ENCODE data around the gene TRPC4AP. TPM values are rescaled to one million over a fixed set of nuclear protein-coding genes. Genes with fewer than 3 reads are reported as not detected.

TRPC4AP gene
- total RNA-seq, 1 donor from 2014 or later: 61.9 TPM

DNA sequence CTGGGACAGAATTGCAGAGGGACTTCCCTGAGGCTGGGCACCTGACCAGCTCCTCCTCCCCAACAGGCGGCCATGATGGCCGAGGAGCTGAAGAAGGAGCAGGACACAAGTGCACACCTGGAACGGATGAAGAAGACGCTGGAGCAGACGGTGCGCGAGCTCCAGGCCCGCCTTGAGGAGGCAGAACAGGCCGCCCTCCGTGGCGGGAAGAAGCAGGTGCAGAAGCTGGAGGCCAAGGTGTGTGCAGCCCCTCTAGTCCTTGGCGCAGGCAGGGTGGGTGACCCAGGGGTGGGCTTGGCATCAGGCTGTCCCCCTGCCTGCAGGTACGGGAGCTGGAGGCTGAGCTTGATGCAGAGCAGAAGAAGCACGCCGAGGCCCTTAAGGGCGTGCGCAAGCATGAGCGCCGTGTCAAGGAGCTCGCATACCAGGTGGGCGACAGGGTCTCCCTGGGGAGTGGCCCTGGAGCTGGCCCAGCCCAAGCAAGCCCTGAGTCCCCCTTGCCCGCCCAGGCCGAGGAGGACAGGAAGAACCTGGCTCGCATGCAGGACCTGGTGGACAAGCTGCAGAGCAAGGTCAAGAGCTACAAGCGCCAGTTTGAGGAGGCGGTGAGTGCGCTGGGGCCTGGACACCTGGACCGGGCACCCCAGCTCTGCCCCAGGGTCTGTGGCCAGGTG is 91.5 kb downstream of the TRPC4AP start:
- TF ChIP-seq, protein P1, sequence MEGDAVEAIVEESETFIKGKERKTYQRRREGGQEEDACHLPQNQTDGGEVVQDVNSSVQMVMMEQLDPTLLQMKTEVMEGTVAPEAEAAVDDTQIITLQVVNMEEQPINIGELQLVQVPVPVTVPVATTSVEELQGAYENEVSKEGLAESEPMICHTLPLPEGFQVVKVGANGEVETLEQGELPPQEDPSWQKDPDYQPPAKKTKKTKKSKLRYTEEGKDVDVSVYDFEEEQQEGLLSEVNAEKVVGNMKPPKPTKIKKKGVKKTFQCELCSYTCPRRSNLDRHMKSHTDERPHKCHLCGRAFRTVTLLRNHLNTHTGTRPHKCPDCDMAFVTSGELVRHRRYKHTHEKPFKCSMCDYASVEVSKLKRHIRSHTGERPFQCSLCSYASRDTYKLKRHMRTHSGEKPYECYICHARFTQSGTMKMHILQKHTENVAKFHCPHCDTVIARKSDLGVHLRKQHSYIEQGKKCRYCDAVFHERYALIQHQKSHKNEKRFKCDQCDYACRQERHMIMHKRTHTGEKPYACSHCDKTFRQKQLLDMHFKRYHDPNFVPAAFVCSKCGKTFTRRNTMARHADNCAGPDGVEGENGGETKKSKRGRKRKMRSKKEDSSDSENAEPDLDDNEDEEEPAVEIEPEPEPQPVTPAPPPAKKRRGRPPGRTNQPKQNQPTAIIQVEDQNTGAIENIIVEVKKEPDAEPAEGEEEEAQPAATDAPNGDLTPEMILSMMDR (IDR thresholded peaks at IDR 0.05): no peak
- TF ChIP-seq POLR2AphosphoS5 (IDR thresholded peaks at IDR 0.05; ENCODE audit: insufficient read depth in 1 of 2, low read depth in 1 of 2) (no peak), POLR2A (IDR thresholded peaks at IDR 0.05) (no peak)
- peaks cover 0 to 79% of the 10 kb centered on the region in 2 donors for H3K36me3 ChIP-seq
- intact Hi-C loops (cut with DNase I): no loop called here
- no peak overlapping the region for H3K4me3 ChIP-seq
- no peak overlapping the region for H3K27ac ChIP-seq
- no peaks in the 10 kb centered on the region for H3K9me3 ChIP-seq
- H3K4me1 ChIP-seq: no peaks in the 10 kb centered on the region
- H3K27me3 ChIP-seq: no peaks in the 10 kb centered on the region
- no peak for DNase-seq (ENCODE audit: extremely low spot score in 2 of 2)

DNA sequence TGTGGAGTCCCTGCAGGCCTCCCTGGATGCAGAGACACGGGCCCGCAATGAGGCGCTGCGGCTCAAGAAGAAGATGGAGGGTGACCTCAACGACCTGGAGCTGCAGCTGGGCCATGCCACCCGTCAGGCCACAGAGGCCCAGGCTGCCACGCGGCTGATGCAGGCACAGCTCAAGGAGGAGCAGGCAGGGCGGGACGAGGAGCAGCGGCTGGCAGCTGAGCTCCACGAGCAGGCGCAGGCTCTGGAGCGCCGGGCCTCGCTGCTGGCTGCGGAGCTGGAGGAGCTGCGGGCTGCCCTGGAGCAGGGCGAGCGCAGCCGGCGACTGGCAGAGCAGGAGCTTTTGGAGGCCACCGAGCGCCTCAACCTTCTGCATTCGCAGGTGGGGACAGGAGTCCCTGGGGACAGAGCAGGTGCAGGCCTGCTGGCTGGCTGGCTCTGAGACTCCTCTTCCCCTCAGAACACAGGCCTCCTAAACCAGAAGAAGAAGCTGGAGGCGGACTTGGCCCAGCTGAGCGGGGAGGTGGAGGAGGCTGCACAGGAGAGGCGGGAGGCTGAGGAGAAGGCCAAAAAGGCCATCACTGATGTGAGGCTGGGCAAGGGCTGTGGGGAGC is 92.2 kb downstream of the TRPC4AP start:
- intact Hi-C loops (cut with DNase I): no loop called here
- H3K36me3 ChIP-seq: peaks cover 0 to 79% of the 10 kb centered on the region in 2 donors

DNA sequence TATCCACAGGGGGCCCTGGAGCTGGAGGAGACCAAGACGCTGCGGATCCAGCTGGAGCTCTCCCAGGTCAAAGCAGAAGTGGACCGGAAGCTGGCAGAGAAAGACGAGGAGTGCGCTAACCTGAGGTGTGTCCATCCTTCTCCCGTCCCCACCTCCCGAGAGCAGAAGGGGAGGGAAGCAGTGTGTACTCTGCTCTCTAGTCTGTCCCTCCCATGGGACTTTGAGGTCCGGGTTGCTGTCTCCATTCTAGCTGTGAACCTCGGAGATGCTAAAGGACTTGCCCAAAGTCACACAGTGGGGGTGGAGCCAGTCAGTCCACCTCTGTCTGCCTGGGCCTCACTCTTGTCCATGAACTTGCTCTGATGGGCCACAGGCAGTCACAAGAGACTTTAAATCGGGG is 92.8 kb downstream of the TRPC4AP start:
- Histone ChIP-seq H3K9me3 (no peaks in the 10 kb centered on the region), H3K4me1 (no peaks in the 10 kb centered on the region), H3K27ac (no peak overlapping the region), H3K27me3 (no peaks in the 10 kb centered on the region), H3K4me3 (no peak overlapping the region), H3K36me3 (peaks cover 0 to 72% of the 10 kb centered on the region in 2 donors)
- intact Hi-C loops (cut with DNase I): no loop called here
- no peak for DNase-seq (ENCODE audit: extremely low spot score in 2 of 2)
- TF ChIP-seq POLR2AphosphoS5 (IDR thresholded peaks at IDR 0.05; ENCODE audit: insufficient read depth in 1 of 2, low read depth in 1 of 2) (no peak), POLR2A (IDR thresholded peaks at IDR 0.05) (no peak)
- TF ChIP-seq, protein P1 (IDR thresholded peaks at IDR 0.05): no peak

More for the DNA sequence above, 92.2 kb downstream of the TRPC4AP start:
- Histone ChIP-seq H3K4me1 (no peaks in the 10 kb centered on the region), H3K4me3 (no peak overlapping the region), H3K27ac (no peak overlapping the region), H3K27me3 (no peaks in the 10 kb centered on the region), H3K9me3 (no peaks in the 10 kb centered on the region)
- TF ChIP-seq POLR2A (IDR thresholded peaks at IDR 0.05) (no peak), POLR2AphosphoS5 (IDR thresholded peaks at IDR 0.05; ENCODE audit: insufficient read depth in 1 of 2, low read depth in 1 of 2) (no peak)
- TF ChIP-seq, protein P1 (IDR thresholded peaks at IDR 0.05): no peak
- no peak for DNase-seq (ENCODE audit: extremely low spot score in 2 of 2)

DNA sequence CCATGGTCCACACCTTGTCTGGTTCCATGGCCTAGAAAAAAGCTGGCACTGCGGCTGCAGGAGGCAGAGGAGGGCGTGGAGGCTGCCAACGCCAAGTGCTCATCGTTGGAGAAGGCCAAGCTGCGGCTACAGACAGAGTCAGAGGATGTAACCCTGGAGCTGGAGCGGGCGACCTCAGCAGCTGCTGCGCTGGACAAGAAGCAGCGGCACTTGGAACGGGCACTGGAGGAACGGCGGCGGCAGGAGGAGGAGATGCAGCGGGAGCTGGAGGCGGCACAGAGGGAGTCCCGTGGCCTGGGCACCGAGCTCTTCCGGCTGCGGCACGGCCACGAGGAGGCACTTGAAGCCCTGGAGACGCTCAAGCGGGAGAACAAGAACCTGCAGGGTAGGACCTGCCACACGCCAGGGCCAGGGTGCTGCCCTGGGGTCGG is 93.6 kb downstream of the TRPC4AP start:
- TF ChIP-seq POLR2A (IDR thresholded peaks at IDR 0.05) (no peak), POLR2AphosphoS5 (IDR thresholded peaks at IDR 0.05; ENCODE audit: insufficient read depth in 1 of 2, low read depth in 1 of 2) (no peak)
- TF ChIP-seq, protein P1 (IDR thresholded peaks at IDR 0.05): no peak
- H3K4me1 ChIP-seq: no peaks in the 10 kb centered on the region
- no peaks in the 10 kb centered on the region for H3K27me3 ChIP-seq
- no peak overlapping the region for H3K27ac ChIP-seq
- DNase-seq (ENCODE audit: extremely low spot score in 2 of 2): no peak
- intact Hi-C loops (cut with DNase I): no loop called here
- H3K4me3 ChIP-seq: no peak overlapping the region
- H3K9me3 ChIP-seq: no peaks in the 10 kb centered on the region
- H3K36me3 ChIP-seq: peaks cover 0 to 67% of the 10 kb centered on the region in 2 donors
